ENCODE measurements around the gene TMED8.
"Not testable (repeated sequence)": the region's sequence is repeated elsewhere in the genome, so short reads cannot be mapped to it uniquely, and the experiment has no call there.

GRCh38 chr14:77415403-77416030 lies 38.6 kb upstream of the TMED8 start:
- TF ChIP-seq CTCF (optimal IDR thresholded peaks at IDR 0.05 in 1 of 3, IDR thresholded peaks at IDR 0.05 in 1 of 3, conservative IDR thresholded peaks at IDR 0.05 in 1 of 3; ENCODE audit: extremely low read depth in 1 of 3, insufficient read depth in 2 of 3, low read length in 3 of 3); EZH2 (IDR thresholded peaks at IDR 0.05; ENCODE audit: low read length): not testable (repeated sequence)

Data from keratinocyte (primary cell).